Right atrium auricular region (tissue), 2 donors: ENCODE results near the gene CD200. TPM values are rescaled to one million over a fixed set of nuclear protein-coding genes. Genes with fewer than 3 reads are reported as not detected.

Source experiments
- DNase-seq: peaks from one replicate; pipeline ENCODE4 v3.0.0-alpha.2; 2019; ENCODE audit warnings: low spot score
- H3K27ac ChIP-seq, 2 donors: fragments of 200-600 bp; sonication (generic); 1 replicate in 1 of 2; 2 replicates in 1 of 2; pipeline ENCODE4 v1.5.1; 2016 to 2019
- H3K27me3 ChIP-seq, 2 donors: fragments of 200-600 bp; sonication (generic); one replicate each; pipeline versions ENCODE4 v1.5.1 to v1.6.0; 2017 to 2019
- H3K36me3 ChIP-seq: fragments of 200-600 bp; sonication (generic); one replicate; pipeline ENCODE4 v1.5.1; 2016
- H3K4me1 ChIP-seq, 2 donors: fragments of 200-600 bp; sonication (generic); one replicate each; pipeline versions ENCODE4 v1.5.1 to v1.6.0; 2017 to 2019
- H3K4me3 ChIP-seq, 2 donors: fragments of 200-600 bp; sonication (generic); 1 replicate in 1 of 2; 2 replicates in 1 of 2; pipeline ENCODE4 v1.5.1; 2017 to 2019; ENCODE audit warnings: mild to moderate bottlenecking in 1 of 2, moderate library complexity in 1 of 2
- H3K9me3 ChIP-seq, 2 donors: fragments of 200-600 bp; sonication (generic); one replicate each; pipeline ENCODE4 v1.5.1; 2019
- CTCF ChIP-seq, 2 donors: fragments of 200-600 bp; sonication (generic); IDR thresholded peaks; one replicate each; pipeline ENCODE4 v1.5.1; 2019; ENCODE audit warnings: antibody characterized with exemption in 2 of 2
- total RNA-seq, 2 donors: library from RNA; depleted of rRNA; stranded (reverse); fragments of >200 nt; gene quantifications; one replicate each; pipeline ENCODE4 v1.1.0, GENCODE V29; 2016

CD200 gene
- total RNA-seq, 2 donors from 2014 or later = 5.7 to 12.1 TPM

- H3K4me1 ChIP-seq = no peaks in the 10 kb centered on the region
- no peak overlapping the region for H3K27ac ChIP-seq
- TF ChIP-seq CTCF (IDR thresholded peaks at IDR 0.05) = no peak
- H3K9me3 ChIP-seq = no peaks in the 10 kb centered on the region
- no peak for DNase-seq
- no peaks in the 10 kb centered on the region for H3K36me3 ChIP-seq
- no peaks in the 10 kb centered on the region for H3K27me3 ChIP-seq
- H3K4me3 ChIP-seq = no peak overlapping the region
Measured at GRCh38 chr3:112354642-112355306, 21.8 kb downstream of the CD200 start.

GRCh38 chr3:112355307-112355687, 22.3 kb downstream of the CD200 start:
- Histone ChIP-seq H3K4me1 (no peaks in the 10 kb centered on the region), H3K36me3 (no peaks in the 10 kb centered on the region), H3K9me3 (no peaks in the 10 kb centered on the region), H3K27ac (no peak overlapping the region), H3K27me3 (no peaks in the 10 kb centered on the region), H3K4me3 (no peak overlapping the region)
- no peak for TF ChIP-seq CTCF (IDR thresholded peaks at IDR 0.05)
- no peak for DNase-seq

- TF ChIP-seq CTCF (IDR thresholded peaks at IDR 0.05) = no peak
- Histone ChIP-seq H3K36me3 (no peaks in the 10 kb centered on the region), H3K27me3 (no peaks in the 10 kb centered on the region), H3K9me3 (no peaks in the 10 kb centered on the region), H3K27ac (peak overlapping the region; percentile 41 to 55), H3K4me3 (peak overlapping the region; percentile 10 to 27), H3K4me1 (no peaks in the 10 kb centered on the region)
- no peak for DNase-seq
Measured at GRCh38 chr3:112357930-112358780, 25.2 kb downstream of the CD200 start.

GRCh38 chr3:112360561-112360960, 27.6 kb downstream of the CD200 start:
- Histone ChIP-seq H3K9me3 (no peaks in the 10 kb centered on the region), H3K4me3 (peak overlapping the region; percentile 13 to 33), H3K36me3 (no peaks in the 10 kb centered on the region), H3K27me3 (no peaks in the 10 kb centered on the region), H3K4me1 (peaks cover 0 to 5% of the 10 kb centered on the region in 2 donors), H3K27ac (peak overlapping the region; percentile 66)
- no peak for DNase-seq
- no peak for TF ChIP-seq CTCF (IDR thresholded peaks at IDR 0.05)

GRCh38 chr3:112362221-112362620, 29.3 kb downstream of the CD200 start:
- Histone ChIP-seq H3K36me3 (no peaks in the 10 kb centered on the region), H3K9me3 (no peaks in the 10 kb centered on the region), H3K4me1 (peaks cover 0 to 5% of the 10 kb centered on the region in 2 donors), H3K27ac (peak overlapping the region; percentile 66), H3K27me3 (no peaks in the 10 kb centered on the region), H3K4me3 (peak overlapping the region in 1 of 2 donors; percentile 33)
- DNase-seq = no peak
- no peak for TF ChIP-seq CTCF (IDR thresholded peaks at IDR 0.05)
